Smooth muscle cell of the umbilical artery (primary cell): ENCODE results near the gene WNK2. TPM values are rescaled to one million over a fixed set of nuclear protein-coding genes. Genes with fewer than 3 reads are reported as not detected.

Experiments used
- total RNA-seq: library from RNA; depleted of rRNA; stranded (reverse); fragments of >200 nt; gene quantifications from 2 replicates; pipeline ENCODE4 v1.2.3, GENCODE V29; 2014

WNK2 gene
- not detected in 2 replicates for total RNA-seq

GRCh38 chr9:93183663-93184431 lies at the start of gene WNK2:
Gene WNK2, plus strand, starts transcription at chr9:93184139. Its CDS starts 791 bp downstream, at chr9:93184930.

Other genes starting within 250 kb of the WNK2 start
- gene FGD3, start 236.6 kb upstream of the WNK2 start, total RNA-seq: not detected in 2 replicates
- 0.37 and 0.59 TPM in 2 replicates for gene SUSD3, start 125.4 kb upstream of the WNK2 start, total RNA-seq
- 62.4 and 67.8 TPM in 2 replicates for gene CARD19, start 87.9 kb upstream of the WNK2 start, total RNA-seq
- 31.5 and 36.3 TPM in 2 replicates for gene NINJ1, start 49.9 kb upstream of the WNK2 start, total RNA-seq